CD4-positive, alpha-beta T cell treated with Interferon gamma for 1 hour (primary cell): Measurements from ENCODE around the gene GREB1.
"Not testable (repeated sequence)": the region's sequence is repeated elsewhere in the genome, so short reads cannot be mapped to it uniquely, and the experiment has no call there.

Experiments
- DNase-seq: peaks from one replicate; pipeline ENCODE4 v3.0.0-alpha.2; 2020

GREB1 gene

DNA sequence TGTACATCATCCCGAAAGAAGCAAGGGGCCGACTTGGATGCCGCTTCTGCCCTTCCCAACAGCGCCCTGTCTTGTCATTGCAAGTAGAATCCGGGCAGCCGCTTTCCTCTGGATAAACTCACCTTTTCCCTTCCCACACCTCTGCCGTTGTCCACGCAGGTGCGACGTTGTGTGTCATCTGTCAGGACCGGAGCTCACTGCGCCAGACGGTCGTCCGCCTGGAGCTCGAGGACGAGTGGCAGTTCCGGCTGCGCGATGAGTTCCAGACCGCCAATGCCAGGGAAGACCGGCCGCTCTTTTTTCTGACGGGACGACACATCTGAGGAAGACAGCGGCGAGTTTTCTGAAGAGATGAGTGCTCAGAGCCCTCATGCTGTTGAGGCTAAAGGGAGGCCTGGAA lies 106.3 kb downstream of the GREB1 start:
- no peak for DNase-seq

DNA sequence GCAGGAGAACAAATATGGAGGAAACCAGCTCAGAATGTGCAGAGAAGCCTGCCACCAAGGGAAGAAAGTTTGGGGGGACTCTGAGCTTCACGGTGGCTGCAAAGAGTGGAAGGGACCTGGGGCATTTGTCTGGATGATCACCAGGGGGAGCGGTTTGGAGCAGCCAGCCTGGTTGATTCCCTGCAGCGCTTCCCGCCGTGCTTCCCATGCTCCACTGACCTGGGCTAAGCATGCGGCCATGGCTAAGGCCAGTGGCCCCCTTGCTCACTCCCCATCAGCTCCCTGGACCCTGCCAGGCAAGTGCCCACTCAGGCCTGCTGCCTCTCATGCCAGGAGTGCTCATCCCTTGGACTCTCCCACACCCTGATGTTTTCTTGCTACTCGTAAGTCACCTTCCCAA lies 109.1 kb downstream of the GREB1 start:
- DNase-seq = no peak

DNA sequence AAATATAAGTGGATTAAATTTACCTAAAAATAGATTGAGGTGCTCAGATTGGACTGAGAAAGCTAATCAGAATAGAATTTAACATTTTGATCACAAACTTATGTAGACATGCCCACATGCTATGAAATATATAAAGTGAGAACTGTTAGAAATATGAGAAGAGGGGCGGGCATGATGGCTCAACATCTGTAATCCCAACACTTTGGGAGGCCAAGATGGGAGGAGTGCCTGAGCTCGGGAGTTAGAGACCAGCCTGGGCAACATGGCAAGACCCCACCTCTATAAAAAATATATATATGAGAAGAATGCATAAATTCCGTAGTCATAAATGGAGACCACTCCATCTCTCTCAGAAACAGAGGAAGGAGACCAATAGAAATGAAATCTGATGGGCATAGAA lies 110.4 kb downstream of the GREB1 start:
- DNase-seq = no peak

DNA sequence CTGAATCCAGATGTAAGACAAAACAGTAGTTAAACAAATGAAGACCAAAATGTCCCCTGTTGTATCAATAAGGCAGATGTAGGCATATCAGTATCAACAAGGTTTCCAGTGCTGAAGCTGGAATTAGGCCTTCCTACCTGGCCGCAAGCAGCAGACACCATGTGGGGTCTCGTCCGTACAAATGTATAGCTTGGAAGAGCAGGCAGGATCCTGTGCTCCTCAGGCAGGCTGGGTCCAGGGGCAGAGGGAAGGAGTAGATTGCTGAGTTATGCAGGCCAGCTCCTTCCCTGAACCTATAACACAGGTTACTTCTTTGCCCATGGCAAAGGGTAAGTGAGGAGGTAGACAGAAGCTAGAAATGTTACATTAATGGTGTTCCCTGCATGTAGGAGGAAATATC lies 112.7 kb downstream of the GREB1 start:
- DNase-seq = no peak

DNA sequence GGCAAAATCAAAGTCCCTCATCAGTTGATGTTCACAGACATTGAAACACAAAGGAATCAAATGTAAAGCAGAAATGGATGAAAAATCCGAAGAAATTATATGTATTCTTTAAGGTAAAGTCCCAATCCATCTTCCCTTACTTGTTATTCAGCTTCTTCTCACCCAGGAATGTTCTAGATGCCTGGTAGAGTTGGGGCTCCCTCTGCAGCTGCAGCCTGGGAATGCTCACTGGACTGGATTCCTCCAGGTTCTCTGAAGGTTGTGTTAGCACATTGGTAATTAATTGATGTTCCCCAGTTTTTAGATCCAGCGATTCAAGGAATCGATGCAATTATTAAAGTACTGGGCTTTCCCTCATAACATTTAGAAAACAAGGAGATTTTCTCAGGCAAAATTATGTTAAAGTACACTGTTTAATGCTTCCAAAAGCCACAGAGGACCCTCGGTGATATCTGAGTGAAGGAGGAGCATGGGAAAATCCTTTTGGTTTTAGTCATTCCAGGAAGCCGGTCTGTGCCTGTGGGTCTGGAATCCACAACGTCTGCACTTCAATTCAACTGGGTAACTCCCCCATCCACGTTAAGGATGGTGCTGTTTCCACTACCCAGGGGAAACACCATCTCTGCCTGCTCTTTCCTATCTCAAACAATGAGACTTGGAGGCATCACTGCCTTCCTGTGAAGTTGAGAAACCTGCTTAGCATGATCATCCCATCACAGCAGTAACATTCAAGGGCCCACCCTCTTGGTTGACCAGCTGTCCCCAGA lies 114.2 kb downstream of the GREB1 start:
- DNase-seq = no peak

DNA sequence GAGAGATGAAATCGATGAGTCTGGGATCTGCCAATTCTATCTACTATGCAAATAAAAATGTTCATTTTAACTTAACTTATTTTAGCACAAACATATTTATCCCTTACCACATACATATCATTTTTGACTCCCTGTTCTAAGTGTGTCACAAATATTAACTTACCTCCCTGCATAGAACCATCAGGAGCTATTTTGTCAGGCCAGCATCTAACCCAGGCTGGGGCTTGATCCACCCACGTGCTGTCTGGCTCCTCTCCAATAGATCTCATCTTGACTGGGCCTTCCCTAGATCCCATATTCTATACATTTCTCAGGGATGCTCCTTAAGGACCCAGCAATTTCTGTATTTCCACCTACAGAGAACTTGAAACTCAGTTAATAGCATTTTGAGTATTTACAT lies 115.2 kb downstream of the GREB1 start:
- DNase-seq = no peak

DNA sequence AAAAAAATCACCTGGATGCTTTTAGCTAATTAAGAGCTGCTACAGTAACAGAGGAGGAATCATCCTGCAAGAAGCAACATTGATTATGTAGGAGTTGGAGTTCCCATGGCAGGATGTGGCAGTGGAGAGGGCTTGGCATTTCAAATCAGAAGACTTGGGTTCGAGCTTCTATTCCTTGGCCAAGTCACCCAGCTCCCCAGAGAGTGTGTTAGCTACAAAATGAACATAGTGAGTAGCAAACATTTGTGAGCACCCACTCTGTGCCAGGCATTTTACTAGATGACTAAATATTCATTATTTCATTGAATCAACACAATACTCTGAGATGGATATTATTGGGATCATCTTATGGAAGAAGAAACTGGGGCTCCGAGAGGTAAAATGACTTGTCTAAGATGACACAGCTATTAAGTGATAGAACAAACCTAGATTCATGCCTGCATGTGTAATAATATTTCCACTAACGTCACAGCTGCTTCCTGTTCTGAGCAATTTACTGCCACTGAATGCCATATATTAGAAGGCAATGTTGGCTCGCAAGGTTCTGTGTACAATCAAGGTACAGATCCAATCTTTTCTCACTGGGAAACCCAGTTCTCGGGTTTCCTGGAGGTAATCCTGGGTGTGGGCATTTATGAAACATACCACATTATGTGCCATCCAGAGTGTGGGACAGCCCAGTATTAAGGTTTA lies 118.2 kb downstream of the GREB1 start:
- DNase-seq = no peak

DNA sequence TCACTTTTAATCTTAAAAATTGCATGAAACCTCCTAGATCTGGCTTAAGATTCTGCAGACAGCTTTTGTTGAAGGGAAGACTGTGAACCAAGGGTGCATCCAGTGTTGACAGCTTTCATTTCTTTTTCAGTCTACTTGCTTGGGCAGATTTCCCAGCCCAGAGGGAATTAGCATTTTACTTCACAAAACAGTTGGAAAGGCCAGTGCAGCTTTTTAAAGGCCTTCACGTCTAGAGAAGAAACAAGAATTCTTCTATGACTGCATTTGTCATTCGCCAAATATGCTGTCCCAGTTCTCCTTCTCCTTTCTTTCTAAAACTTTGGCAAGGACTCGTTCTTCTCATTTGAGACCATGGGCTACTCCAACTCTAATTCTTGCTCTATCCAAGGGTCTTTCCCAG lies 118.7 kb downstream of the GREB1 start:
- DNase-seq = no peak

DNA sequence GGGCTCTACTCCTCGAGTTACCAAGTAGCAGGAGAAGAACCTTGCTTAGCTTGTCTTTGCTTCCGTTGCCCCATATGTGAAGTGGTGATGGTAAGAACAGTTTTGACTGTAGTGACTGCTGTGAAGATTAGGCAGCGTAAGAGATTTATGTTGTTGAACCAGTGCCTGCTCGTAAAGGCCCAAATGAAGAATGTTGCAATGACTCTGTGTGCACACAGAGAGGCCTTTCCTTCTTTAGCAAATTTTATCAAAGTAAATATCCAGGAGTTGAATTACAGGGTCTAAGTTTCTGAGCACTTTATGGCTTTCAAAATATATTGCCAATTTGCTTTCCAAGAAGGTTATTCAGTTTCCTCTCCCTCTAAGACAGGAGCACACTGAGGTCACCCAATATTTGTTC lies 121.7 kb downstream of the GREB1 start:
- no peak for DNase-seq

DNA sequence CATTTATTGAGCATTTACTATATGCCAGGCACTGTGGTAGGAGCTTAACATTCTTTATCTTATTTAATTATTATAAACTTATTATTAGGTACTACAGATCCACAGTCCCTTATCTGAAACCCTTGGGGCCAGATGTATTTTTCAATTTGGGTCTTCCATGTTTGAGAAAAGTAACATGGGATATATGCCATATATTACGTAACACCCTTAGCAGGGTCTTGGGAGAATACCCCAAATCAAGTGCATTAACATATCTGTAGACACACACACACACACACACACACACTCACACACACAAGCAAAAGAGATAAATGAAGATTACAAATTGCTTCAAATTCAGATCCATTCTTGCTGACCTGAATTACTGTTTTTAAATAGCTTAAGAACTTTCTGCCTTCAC lies 122.4 kb downstream of the GREB1 start:
- DNase-seq = no peak

DNA sequence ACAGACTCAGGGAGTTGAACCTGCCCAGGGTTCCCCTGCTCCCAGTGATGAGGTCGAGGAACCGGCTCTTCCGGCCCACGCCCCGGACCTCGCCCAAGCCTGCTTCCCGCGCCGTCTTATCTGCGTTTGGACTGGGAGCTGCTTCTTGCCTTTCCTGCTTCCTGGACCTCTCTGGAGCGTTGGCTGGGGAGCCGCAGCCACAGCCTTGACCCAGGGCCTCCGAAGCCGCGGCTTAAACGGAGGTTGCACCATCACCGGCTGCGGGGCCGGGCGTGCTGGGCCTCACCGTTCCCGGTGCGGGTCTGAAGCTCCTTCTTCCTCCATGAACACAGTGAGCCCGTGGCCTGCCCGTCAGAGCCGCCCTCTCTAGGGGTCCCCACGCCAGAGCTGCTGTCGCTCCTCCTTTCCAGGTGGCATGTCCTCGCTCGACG lies 122.8 kb downstream of the GREB1 start:
- no peak for DNase-seq

DNA sequence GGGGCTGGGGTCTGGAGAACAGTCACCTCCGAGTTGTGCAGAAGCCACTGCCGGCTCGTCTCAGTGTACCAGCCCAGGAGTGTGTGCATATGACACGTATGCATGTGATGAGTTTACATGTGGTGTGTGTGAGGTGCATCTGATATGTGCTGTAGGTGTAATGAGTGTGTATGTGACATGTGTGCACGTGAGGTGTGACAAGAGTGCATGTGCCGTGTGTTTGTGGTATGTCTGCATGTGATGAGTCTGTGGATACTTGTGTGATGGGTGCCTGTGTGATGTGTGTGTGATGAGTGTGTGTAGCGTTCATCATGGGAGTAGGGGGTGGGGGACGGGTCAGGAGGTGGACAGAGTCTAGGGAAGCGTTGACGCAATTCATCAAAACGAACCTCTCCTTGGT lies 123.3 kb downstream of the GREB1 start:
- no peak for DNase-seq

DNA sequence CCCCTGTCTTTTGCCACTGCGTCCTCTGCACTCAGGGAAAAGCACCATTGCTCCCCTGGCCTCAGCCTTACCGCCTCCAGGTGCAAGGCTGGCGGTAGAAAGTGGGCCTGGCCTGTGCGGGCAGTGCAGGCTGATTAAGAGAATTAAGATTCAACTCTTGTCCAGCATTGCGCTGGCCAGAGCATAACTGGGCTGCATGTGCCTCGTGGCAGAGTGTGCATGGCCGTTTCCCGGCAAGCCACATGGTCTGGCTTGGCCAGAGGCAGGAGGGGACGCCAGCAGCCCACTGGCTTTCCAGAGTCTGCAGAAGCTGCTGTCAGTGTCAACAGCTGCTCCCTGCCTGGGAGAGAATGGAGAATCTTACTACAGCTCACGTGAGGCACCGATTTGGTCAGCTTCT lies 123.8 kb downstream of the GREB1 start:
- DNase-seq = no peak

DNA sequence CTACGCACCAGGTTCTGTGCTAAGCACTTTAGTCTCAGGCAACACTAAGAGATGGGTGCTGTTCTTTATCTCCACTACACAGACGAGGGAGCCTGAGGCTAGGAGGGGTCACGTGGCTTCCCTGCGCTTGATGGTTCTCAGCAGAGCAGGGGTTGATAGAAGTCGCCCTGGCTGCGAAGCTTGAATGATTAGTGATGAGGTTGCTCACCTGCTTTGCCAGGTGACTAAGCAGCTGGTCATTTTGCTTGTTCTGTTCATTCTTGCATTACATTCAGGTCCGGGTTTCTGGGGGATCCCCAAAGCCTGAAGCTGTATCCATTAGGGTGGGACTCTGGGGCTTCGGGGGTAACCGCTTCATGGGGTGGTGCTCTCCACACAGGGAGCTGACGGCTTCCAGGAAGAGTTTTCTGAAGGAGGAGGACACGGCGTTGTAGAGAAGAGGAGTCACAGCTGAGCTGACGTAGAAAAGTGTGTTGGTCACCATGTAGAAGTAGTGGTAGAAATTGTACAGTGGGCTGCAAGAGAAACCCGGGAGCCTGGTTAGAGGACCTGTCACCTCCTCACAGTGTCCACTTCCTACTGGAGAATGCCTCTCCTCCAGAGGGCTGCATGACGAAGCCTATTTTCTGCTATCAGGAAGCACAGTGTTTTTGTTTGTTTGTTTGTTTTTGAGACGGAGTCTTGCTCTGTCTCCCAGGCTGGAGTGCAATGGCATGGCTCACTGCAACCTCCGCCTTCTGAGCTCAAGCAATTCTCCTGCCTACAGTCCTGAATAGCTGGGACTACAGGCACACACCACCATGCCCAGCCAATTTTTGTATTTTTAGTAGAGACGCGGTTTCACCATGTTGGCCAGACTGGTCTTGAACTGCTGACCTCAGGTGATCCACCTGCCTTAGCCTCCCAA lies 124.6 kb downstream of the GREB1 start:
- no peak for DNase-seq

DNA sequence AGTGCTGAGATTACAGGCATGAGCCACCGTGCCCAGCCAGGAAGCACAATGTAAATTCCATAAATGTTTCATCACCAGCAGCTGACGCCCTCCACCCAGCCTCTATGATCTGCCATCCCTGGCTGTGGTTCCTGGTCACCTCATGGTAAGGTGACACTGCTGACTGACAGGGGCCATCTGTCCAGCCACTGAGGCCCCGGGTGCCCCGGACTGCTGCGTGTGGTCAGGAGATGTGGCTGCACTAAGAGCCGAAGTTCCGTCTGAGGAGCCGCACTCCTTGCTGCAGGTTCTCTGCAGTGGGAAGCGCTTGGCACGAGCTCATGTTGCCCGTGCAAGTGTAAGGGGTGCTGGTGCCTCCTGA lies 125.2 kb downstream of the GREB1 start:
- DNase-seq = no peak

DNA sequence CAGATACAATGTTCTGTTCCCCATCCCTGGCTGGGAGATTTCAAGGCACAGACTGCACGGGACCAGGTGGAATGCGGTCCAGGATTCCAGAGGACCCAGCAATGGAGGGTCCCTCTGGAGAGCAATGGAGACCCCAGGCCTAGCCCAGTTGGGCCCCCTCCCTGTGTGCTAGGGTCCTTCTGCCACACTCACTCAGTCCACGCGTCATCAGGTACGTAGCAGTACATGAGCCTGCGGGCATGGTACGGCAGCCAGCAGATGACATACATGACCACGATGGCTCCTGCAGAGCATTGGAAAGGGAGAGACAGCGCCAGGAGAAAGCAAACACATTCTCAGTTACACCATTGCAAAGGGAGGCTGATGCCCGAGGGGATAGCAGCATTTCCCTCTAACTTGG lies 126.0 kb downstream of the GREB1 start:
- DNase-seq = no peak

DNA sequence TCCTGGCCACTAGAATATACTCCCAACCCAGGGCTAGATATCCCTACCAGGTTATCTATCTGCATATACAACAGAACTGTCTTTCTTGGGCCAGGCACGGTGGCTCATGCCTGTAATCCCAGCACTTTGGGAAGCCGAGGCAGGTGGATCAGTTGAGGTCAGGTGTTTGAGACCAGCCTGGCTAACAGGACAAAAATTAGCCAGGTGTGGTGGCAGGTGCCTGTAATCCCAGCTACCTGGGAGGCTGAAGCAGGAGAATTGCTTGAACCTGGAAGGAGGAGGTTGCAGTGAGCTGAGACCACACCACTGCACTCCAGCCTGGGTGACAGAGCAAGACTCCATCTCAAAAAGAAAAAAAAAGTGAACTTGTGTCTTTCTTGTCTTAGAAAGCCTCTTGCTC lies 126.6 kb downstream of the GREB1 start:
- not testable (repeated sequence) for DNase-seq

DNA sequence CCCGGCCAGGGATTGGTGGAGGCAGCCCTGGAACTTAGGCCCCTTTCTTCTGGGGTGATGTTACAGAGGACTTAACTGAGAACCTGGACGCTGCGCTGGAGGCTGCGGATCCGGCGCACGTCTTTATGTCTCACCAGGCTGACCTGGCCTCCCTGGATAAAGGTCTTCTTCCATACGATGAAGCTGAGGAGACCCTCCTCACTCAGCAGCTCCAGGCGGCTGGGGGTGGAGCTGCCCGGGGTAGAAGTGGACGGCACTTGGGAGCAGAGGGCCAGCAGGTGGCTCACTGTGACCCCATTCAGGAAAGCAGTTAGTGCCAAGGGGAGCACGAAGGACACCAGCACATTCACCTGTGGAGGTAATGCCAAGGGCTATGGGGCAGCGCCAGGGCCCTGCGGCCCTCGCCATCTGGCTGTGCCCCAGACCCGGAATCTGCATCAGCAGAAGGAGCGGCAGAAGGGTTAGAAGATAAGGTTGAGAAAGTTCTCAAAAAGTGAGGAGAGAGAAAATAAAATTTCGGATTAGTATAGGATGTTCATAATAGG lies 128.1 kb downstream of the GREB1 start:
- DNase-seq = no peak

DNA sequence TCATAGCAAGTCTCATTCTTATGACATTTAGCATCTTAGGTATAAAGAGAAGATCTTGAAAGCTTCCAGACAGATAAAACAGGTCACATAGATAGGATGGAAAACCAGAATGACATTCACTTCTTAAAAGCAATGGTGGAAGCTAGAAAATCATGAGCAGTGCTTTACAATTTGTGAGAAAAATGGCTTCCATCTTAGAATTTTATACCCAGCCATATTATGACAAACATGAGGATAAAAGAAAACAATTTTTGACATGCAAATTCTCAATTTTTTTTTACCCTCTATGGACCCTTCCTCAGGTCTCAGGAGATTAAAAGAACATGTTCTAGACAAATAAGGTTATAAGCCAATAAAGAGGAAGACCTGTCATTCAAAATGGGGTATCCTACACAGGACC lies 129.0 kb downstream of the GREB1 start:
- DNase-seq = no peak

DNA sequence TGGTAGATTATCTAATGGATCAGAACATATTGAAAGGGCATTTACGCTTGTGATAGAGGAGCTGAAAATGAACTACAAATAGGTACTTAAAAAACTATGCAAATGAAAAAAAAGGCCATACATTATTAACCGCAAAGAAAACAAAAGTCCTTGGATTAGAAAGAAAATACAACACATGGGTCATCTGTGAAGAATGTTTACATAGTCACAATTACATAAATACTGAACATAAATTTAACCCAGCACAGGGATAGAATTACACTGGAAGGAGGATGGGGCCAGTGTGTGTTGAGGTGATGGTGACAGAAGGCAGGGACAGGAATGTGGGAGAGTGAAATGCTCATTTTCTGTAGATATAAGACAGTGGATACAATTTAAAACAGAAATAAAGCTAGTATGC lies 129.6 kb downstream of the GREB1 start:
- no peak for DNase-seq

DNA sequence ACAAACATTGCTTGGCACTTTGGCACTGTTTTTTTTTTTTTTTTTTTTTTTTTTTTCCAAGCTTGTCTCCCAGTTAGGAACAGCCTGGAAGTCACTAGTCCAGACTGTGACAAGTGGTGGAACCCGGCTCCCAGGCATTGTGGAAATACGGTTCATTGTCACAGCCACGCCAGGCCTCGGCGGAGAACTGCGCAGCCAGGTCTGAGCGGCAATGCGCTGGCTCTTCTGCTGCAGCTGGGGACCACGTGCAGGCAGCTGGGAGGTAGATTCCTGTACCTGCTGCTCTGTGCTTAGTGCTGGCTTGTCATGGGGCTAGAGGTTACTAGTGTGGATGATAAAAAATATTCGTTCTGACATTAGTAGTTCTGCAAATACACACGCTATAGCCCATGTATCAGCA lies 131.2 kb downstream of the GREB1 start:
- DNase-seq = no peak

DNA sequence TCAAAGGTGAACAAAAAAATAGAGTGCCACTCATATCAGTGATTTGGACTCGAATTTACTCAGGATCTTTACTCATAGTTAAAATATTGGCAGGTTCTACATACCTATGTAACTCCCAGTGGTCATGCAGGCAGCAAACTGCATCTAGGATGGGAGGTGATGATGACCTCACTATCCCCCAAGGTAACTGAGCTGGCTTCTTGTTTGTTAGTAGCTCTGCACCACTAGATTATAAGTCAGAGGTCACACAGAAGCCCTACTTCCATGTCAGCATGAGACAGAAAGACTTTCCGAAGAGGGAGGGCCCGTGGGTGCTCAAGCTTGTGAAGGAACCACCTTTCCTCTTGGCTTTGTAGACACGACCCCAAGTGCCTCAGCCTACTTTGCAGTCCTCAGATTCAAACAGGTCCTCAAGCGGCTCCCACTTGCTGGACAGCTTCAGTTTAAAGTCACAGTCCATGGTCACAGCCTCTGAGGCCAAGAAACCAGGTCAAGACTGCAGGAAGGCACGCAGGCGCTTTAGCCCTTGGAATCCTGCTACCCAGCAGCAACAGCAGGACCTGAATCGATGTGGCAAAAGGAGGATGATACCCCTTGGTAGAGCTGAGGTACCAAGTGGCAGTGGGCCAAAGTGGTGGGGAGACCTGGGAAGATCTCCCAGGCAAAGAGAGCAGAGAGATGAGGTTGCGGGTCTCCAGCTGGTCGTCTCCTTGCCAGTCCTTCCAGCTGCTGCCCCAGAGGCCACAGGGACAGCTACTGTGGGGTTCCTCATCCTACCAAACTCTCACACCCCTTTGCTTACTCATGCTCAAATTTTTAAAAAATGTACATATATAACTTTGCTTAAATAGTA lies 131.9 kb downstream of the GREB1 start:
- DNase-seq = no peak

DNA sequence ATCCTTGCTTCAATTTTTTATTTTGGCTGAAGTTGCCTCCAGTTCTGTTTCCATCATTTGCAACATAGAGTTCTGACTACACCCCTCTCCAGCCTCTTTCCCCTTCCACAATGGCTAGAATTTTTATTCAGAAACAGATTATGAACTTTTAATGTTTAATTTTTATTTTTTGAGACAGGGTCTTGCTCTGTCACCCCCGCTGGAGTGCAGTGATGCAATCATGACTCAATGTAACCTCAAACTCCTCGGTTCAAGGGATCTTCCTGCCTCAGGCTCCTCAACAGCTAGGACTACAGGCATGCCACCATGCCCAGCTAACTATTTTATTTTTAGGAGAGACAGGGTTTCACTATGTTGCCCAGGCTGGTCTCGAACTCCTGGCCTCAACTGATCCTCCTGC lies 133.3 kb downstream of the GREB1 start:
- no peak for DNase-seq
